WERI-Rb-1 (cell line): ENCODE data around the gene CCDC142.

Experiments used
- DNase-seq: peaks from one replicate; pipeline ENCODE4 v3.0.0-alpha.2; 2020
- H3K27ac ChIP-seq: fragments of 250-450 bp; sonication (Bioruptor Pico); 2 replicates; pipeline ENCODE4 v1.5.1; 2020; ENCODE audit warnings: mild to moderate bottlenecking, moderate library complexity
- H3K27me3 ChIP-seq: fragments of 250-450 bp; sonication (Bioruptor Pico); 2 replicates; pipeline ENCODE4 v1.5.1; 2021; ENCODE audit warnings: mild to moderate bottlenecking, low read depth, moderate library complexity; ENCODE audit not compliant: insufficient read depth, severe bottlenecking
- H3K36me3 ChIP-seq: fragments of 250-450 bp; sonication (Bioruptor Pico); 2 replicates; pipeline ENCODE4 v1.5.1; 2020; ENCODE audit warnings: mild to moderate bottlenecking, moderate library complexity
- H3K4me3 ChIP-seq: 2 replicates; pipeline ENCODE4 v1.5.1; 2011; ENCODE audit warnings: low read depth, mild to moderate bottlenecking, control low read depth, low read length
- H3K9me3 ChIP-seq: fragments of 250-450 bp; sonication (Bioruptor Pico); 2 replicates; pipeline ENCODE4 v1.5.1; 2021; ENCODE audit warnings: mild to moderate bottlenecking, moderate library complexity; ENCODE audit not compliant: severe bottlenecking
- TF ChIP-seq, protein P1 (sequence below): IDR thresholded peaks from 2 replicates; pipeline ENCODE4 v1.5.1; 2011; ENCODE audit warnings: low read depth, mild to moderate bottlenecking, control low read depth, inconsistent platforms, low read length

The CCDC142 gene

DNA sequence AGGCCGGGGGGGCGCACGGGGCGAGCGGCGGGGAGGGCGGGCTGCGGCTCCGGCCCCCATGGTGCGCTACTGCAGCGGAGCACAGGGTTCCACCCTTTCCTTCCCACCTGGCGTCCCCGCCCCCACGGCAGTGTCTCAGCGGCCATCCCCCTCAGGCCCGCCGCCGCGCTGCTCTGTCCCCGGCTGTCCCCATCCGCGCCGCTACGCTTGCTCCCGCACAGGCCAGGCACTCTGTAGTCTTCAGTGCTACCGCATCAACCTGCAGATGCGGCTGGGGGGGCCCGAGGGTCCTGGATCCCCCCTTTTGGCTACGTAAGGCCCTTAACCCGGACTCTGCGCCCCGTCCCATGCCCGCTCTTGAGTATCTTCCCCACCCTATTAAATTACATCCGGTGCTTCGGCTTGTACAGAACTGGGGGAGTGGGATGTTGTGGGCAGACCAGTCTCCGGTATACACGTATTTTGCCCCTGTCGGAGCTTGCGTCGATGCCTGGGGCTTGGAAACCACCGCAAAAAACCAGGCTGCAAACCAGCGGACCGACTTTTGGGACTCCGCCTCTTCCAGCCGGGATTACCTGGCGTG lies 25.2 kb downstream of the CCDC142 start:
- DNase-seq: peak; percentile 92
- peak overlapping the region; percentile 81 for H3K4me3 ChIP-seq
- no peaks in the 10 kb centered on the region for H3K27me3 ChIP-seq
- peaks cover 25% of the 10 kb centered on the region for H3K36me3 ChIP-seq
- peak overlapping the region; percentile 92 for H3K27ac ChIP-seq
- TF ChIP-seq, protein P1, sequence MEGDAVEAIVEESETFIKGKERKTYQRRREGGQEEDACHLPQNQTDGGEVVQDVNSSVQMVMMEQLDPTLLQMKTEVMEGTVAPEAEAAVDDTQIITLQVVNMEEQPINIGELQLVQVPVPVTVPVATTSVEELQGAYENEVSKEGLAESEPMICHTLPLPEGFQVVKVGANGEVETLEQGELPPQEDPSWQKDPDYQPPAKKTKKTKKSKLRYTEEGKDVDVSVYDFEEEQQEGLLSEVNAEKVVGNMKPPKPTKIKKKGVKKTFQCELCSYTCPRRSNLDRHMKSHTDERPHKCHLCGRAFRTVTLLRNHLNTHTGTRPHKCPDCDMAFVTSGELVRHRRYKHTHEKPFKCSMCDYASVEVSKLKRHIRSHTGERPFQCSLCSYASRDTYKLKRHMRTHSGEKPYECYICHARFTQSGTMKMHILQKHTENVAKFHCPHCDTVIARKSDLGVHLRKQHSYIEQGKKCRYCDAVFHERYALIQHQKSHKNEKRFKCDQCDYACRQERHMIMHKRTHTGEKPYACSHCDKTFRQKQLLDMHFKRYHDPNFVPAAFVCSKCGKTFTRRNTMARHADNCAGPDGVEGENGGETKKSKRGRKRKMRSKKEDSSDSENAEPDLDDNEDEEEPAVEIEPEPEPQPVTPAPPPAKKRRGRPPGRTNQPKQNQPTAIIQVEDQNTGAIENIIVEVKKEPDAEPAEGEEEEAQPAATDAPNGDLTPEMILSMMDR: 0 out of 2 replicates have a peak, but pooled peaks have one; percentile 0
- H3K9me3 ChIP-seq: no peaks in the 10 kb centered on the region

DNA sequence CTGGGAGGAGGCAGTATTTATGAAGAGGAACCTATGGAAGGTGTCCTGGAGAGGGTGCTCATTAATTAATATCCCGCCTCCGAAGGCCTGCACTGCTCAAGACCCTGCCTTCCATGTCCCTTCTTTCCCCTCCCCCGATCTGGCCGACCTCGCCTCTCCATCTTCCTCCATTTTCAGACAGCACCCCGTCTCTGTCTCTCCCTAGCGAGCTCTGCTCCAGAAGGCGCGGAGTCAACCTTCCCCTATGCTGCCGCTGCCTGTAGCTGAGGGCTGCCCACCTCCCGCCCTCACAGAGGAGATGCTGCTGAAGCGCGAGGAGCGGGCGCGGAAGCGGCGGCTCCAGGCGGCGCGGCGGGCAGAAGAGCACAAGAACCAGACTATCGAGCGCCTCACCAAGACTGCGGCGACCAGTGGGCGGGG lies 25.7 kb downstream of the CCDC142 start:
- Histone ChIP-seq H3K36me3 (peaks cover 20% of the 10 kb centered on the region), H3K9me3 (no peaks in the 10 kb centered on the region), H3K27me3 (no peaks in the 10 kb centered on the region), H3K4me3 (peak overlapping the region; percentile 81), H3K27ac (peak overlapping the region; percentile 92)
- no peak for DNase-seq
- TF ChIP-seq, protein P1: 0 out of 2 replicates have a peak, but pooled peaks have one; percentile 0

DNA sequence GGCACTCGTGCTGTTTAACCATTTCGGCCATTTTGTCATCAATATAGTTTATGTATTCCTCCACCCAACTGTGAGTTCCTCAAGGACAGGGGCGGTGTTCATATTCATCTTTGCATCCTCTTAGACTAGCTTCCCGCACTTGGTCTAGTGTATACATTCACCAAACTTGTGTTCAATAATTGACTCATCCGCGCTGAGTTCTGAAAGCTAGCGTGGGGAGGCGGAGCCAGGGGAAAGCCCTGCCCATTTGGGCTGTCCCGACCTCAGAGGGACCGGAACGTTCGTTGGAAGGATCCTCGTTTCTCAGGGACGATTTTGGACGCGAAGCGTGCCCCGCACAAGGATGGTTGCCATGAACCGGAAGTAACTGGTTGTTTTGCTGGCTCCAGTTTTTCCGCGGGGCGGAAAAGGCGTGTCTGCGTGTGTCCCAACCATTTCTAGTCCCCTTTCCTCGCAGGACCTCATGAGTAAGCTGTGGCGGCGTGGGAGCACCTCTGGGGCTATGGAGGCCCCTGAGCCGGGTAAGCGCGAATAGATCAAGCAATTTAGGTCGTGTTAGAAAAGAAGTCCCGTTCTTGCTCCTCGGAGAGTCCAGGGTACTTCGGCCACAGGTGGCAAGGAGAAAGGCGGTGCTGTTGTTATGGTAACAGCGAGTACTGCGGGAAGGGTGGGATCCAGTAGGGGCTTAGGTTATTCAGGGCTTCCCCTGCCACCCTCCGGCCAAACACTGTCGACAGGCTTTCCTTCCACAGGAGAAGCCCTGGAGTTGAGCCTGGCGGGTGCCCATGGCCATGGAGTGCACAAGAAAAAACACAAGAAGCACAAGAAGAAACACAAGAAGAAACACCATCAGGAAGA lies 27.9 kb downstream of the CCDC142 start, which contains the start of gene INO80B:
INO80B (plus strand) TSS at position 434 of the 858 bp plus-strand sequence; CDS start at position 464, 30 bp downstream.
- TF ChIP-seq, protein P1: 0 out of 2 replicates have a peak, but pooled peaks have one; percentile 17
- DNase-seq: peak; percentile 98
- H3K9me3 ChIP-seq: no peaks in the 10 kb centered on the region
- no peaks in the 10 kb centered on the region for H3K27me3 ChIP-seq
- peak within 1 kb of the TSS; percentile 46 for H3K27ac ChIP-seq
- peak within 1 kb of the TSS; percentile 71 for H3K4me3 ChIP-seq
- H3K36me3 ChIP-seq: peaks cover 5% of the 10 kb centered on the region

DNA sequence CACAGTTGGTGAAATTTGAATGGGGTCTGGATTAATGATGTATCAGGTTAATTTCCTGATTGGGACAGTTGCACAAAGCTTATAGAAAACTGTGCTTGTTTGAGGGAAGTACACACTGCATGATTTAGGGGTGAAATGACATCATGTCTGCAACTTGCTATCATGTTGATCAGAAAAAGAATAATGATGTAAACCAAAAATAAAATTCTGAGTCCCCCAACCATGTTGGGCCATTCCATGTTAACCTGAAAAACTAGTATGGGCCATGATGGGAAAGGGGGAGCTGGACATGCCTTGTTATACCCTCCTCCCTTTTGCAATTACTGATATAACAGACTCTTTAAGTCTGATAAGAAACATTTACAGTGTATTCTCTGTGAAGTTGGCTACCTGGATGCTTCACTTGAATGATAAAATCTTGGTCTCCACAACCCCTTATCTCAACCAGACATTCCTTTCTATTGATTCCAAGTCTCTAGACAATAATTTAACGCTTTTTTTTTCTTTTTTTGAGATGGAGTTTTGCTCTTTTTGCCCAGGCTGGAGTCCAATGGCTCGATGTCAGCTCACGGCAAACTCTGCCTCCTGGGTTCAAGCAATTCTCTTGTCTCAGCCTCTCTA lies 32.1 kb downstream of the CCDC142 start:
- Histone ChIP-seq H3K27me3 (no peaks in the 10 kb centered on the region), H3K27ac (no peak overlapping the region), H3K9me3 (no peaks in the 10 kb centered on the region), H3K4me3 (no peak overlapping the region), H3K36me3 (no peaks in the 10 kb centered on the region)
- TF ChIP-seq, protein P1: no peak
- DNase-seq: no peak

DNA sequence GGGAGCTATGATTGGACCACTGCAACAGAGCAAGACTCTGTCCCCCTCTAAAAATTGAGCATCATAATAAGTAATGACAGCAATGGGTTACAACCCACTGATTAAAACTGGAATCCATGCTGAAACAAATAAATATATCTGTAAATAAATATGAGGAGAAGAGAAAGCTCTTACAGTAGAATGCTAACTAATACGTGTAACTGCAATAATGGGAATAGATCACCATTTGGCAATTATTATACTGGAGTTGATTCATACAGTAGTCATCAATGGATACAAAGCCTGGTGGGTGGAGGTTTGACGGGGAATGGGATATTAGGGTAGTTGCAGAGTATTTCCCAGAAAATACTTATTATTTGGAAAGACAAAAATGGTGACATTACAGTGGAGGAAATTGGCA lies 34.0 kb downstream of the CCDC142 start:
- Histone ChIP-seq H3K27me3 (no peaks in the 10 kb centered on the region), H3K4me3 (no peak overlapping the region), H3K27ac (no peak overlapping the region), H3K36me3 (no peaks in the 10 kb centered on the region), H3K9me3 (no peaks in the 10 kb centered on the region)
- DNase-seq: no peak
- TF ChIP-seq, protein P1: no peak
